Cardiac septum (tissue), 1 donor: Measurements from ENCODE around the gene GABBR1. TPM values are rescaled to one million over a fixed set of nuclear protein-coding genes. Genes with fewer than 3 reads are reported as not detected.

Source experiments
- DNase-seq: peaks from one replicate; pipeline ENCODE4 v3.0.0-alpha.2; 2020; ENCODE audit warnings: low spot score
- intact Hi-C: fragments of 100-400 bp; cut with DNase I; formaldehyde crosslinking; loops from one replicate; pipeline ENCODE4 v1.14.0; 2022
- total RNA-seq: library from RNA; stranded (reverse); fragmentation: NEBNext Ultra II Directional; extraction: Animal tissue kit (Norgen Biotek cat#: 25700); gene quantifications from one replicate; pipeline ENCODE4 v1.2.1, GENCODE V29; 2021
- donor health status: DM: no; HTN: no; CAD: no.

GABBR1 gene
- total RNA-seq, 1 donor from 2014 or later: 29.5 TPM

- DNase-seq: no peak
- intact Hi-C loops: no loop called here
Observed at GRCh38 chr6:29626948-29627754, 5.8 kb downstream of the GABBR1 start.

- intact Hi-C loops: no loop called here
- no peak for DNase-seq
Observed at GRCh38 chr6:29625337-29625930, 7.5 kb downstream of the GABBR1 start.

GRCh38 chr6:29624520-29624961 lies 8.4 kb downstream of the GABBR1 start:
- intact Hi-C loops: no loop called here
- no peak for DNase-seq

GRCh38 chr6:29620630-29621029 lies 12.4 kb downstream of the GABBR1 start:
- intact Hi-C loops: no loop called here
- no peak for DNase-seq

- intact Hi-C loops: no loop called here
Observed at GRCh38 chr6:29619578-29620160, 13.3 kb downstream of the GABBR1 start.

GRCh38 chr6:29617782-29618554 lies 15.0 kb downstream of the GABBR1 start:
- no peak for DNase-seq
- intact Hi-C loops: no loop called here

More at GRCh38 chr6:29619578-29620160, 13.3 kb downstream of the GABBR1 start:
- no peak for DNase-seq

- intact Hi-C loops: no loop called here
- no peak for DNase-seq
Observed at GRCh38 chr6:29611426-29611825, 21.6 kb downstream of the GABBR1 start.

- intact Hi-C loops: no loop called here
- no peak for DNase-seq
Observed at GRCh38 chr6:29610540-29610939, 22.4 kb downstream of the GABBR1 start.

- intact Hi-C loops: no loop called here
Observed at GRCh38 chr6:29608131-29608530, 24.9 kb downstream of the GABBR1 start.

GRCh38 chr6:29603930-29604329 lies 29.1 kb downstream of the GABBR1 start:
- intact Hi-C loops: no loop called here
- no peak for DNase-seq

More at GRCh38 chr6:29608131-29608530, 24.9 kb downstream of the GABBR1 start:
- DNase-seq: no peak

GRCh38 chr6:29603456-29603855 lies 29.5 kb downstream of the GABBR1 start:
- no peak for DNase-seq
- intact Hi-C loops: no loop called here

- intact Hi-C loops: no loop called here
- DNase-seq: no peak
Observed at GRCh38 chr6:29602564-29603361, 30.2 kb downstream of the GABBR1 start.

- intact Hi-C loops: no loop called here
- DNase-seq: no peak
Observed at GRCh38 chr6:29598172-29598747, 34.7 kb downstream of the GABBR1 start.

- intact Hi-C loops: no loop called here
- DNase-seq: no peak
Observed at GRCh38 chr6:29597184-29597583, 35.8 kb downstream of the GABBR1 start.

GRCh38 chr6:29596381-29596900 lies 36.5 kb downstream of the GABBR1 start:
- intact Hi-C loops: no loop called here
- no peak for DNase-seq

GRCh38 chr6:29593199-29593855 lies 39.7 kb downstream of the GABBR1 start:
- DNase-seq: no peak
- intact Hi-C loops: no loop called here

- DNase-seq: no peak
- intact Hi-C loops: no loop called here
Observed at GRCh38 chr6:29591677-29592076, 41.3 kb downstream of the GABBR1 start.

GRCh38 chr6:29590218-29590808 lies 42.7 kb downstream of the GABBR1 start:
- intact Hi-C loops: no loop called here
- DNase-seq: no peak
